GDM1 (cell line): Measurements from ENCODE around the gene COL24A1.

Experiments used
- DNase-seq: peaks from one replicate; lab custom pipeline; 2025; lab: John Stamatoyannopoulos, UW

Gene COL24A1

GRCh38 chr1:85689775-85690404 is 466.7 kb downstream of the COL24A1 start:
- no peak for DNase-seq

GRCh38 chr1:85683292-85684025 is 473.1 kb downstream of the COL24A1 start:
- DNase-seq, result no peak

GRCh38 chr1:85681087-85681486 is 475.5 kb downstream of the COL24A1 start:
- DNase-seq, result no peak
